CD4-positive, CD25-positive, alpha-beta regulatory T cell (primary cell): ENCODE measurements around the gene LRGUK. TPM values are rescaled to one million over a fixed set of nuclear protein-coding genes. Genes with fewer than 3 reads are reported as not detected.
A peak's percentile ranks its signal among the peaks of the same experiment; 100 is the strongest.

Experiments used
- ATAC-seq, 2 donors: fragments of 150-1000 bp; cut with Tn5 transposase; one replicate each; pipeline ENCODE4 v1.10.0; 2021; ENCODE audit warnings: low read depth in 2 of 2, moderate number of reproducible peaks in 2 of 2, moderate library complexity in 1 of 2
- DNase-seq, 3 donors: peaks; one replicate each; pipeline versions ENCODE4 v3.0.0 to v3.0.0-alpha.2; 2012 to 2022; ENCODE audit warnings: mixed read lengths in 1 of 3
- H3K27ac ChIP-seq: one replicate; pipeline ENCODE4 v1.7.0; 2013; ENCODE audit warnings: mild to moderate bottlenecking, low read length; ENCODE audit not compliant: insufficient read depth, poor library complexity, severe bottlenecking
- H3K27me3 ChIP-seq: one replicate; pipeline ENCODE4 v1.7.0; 2013; ENCODE audit warnings: low read length; ENCODE audit not compliant: control insufficient read depth, insufficient read depth
- H3K36me3 ChIP-seq: one replicate; pipeline ENCODE4 v1.7.0; 2013; ENCODE audit warnings: mild to moderate bottlenecking, low read length, moderate library complexity; ENCODE audit not compliant: control insufficient read depth, insufficient read depth
- H3K4me1 ChIP-seq: 2 replicates; pipeline ENCODE4 v1.7.0; 2013; ENCODE audit warnings: mild to moderate bottlenecking, low read length; ENCODE audit not compliant: insufficient read depth, control insufficient read depth, poor library complexity, severe bottlenecking
- H3K4me3 ChIP-seq: one replicate; pipeline ENCODE4 v1.7.0; 2013; ENCODE audit warnings: low read depth, mild to moderate bottlenecking, low read length, moderate library complexity
- H3K9me3 ChIP-seq, 2 experiments: 1 replicate in 1 of 2; 2 replicates in 1 of 2; pipeline ENCODE4 v1.7.0; 2013; ENCODE audit warnings: low read length in 2 of 2, mild to moderate bottlenecking in 1 of 2, moderate library complexity in 1 of 2; ENCODE audit not compliant: control insufficient read depth in 2 of 2
- H3K27ac Mint-ChIP-seq, 3 donors: one replicate each; pipeline ENCODE4 v1.8.0; 2020 to 2022; ENCODE audit warnings: mild to moderate bottlenecking in 3 of 3, mixed read lengths in 3 of 3, moderate library complexity in 2 of 3
- H3K27me3 Mint-ChIP-seq: one replicate; pipeline ENCODE4 v1.8.0; 2022; ENCODE audit warnings: mild to moderate bottlenecking, mixed read lengths
- H3K36me3 Mint-ChIP-seq: one replicate; pipeline ENCODE4 v1.8.0; 2020; ENCODE audit warnings: mixed read lengths
- H3K4me1 Mint-ChIP-seq, 4 donors: one replicate each; pipeline ENCODE4 v1.8.0; 2020 to 2022; ENCODE audit warnings: mixed read lengths in 4 of 4, mild to moderate bottlenecking in 1 of 4
- H3K4me3 Mint-ChIP-seq, 4 donors: one replicate each; pipeline ENCODE4 v1.8.0; 2020 to 2022; ENCODE audit warnings: mild to moderate bottlenecking in 4 of 4, mixed read lengths in 4 of 4, moderate library complexity in 3 of 4
- H3K9me3 Mint-ChIP-seq, 7 donors: one replicate each; pipeline ENCODE4 v1.8.0; 2020 to 2022; ENCODE audit warnings: mixed read lengths in 7 of 7, mild to moderate bottlenecking in 3 of 7, moderate library complexity in 2 of 7
- polyA plus RNA-seq, 4 donors: library from polyadenylated mRNA; unstranded; fragments of 300-500 nt; fragmentation: Illumina TruSeq; gene quantifications; one replicate each; pipeline ENCODE4 v1.2.3, GENCODE V29; 2021
- total RNA-seq: library from RNA; stranded (reverse); gene quantifications from one replicate; pipeline ENCODE4 v1.2.3, GENCODE V29; 2022

LRGUK gene
- total and polyA plus RNA-seq, 5 donors from 2014 or later: 0.47 TPM; not detected in 4

DNA sequence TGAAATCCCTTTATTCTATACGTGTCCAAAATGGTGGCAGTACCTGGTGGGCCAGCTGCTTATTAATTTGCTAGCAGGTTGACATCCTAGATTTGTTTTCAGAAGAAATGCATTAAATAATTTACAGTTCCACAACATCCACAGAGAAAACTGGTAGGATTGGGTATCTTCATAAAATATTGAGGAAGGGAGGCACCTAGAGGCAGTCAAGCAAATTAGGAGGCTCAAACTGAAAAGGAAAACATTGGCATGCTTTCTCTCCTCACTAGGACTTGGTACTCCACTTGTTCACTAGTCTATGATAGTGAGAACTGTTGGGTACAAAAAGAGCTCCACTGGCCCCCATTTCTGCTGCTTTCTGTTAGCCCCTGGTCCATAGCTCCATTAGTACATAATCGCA is 18.3 kb upstream of the LRGUK start:
- Histone ChIP-seq H3K4me3 (no peak overlapping the region), H3K9me3 (no peaks in the 10 kb centered on the region), H3K4me1 (no peaks in the 10 kb centered on the region), H3K27me3 (no peaks in the 10 kb centered on the region), H3K27ac (no peak overlapping the region), H3K36me3 (no peaks in the 10 kb centered on the region)
- no peaks in the 10 kb centered on the region for H3K4me1 Mint-ChIP-seq
- peaks cover 0 to 4% (median 0%) of the 10 kb centered on the region in 7 donors for H3K9me3 Mint-ChIP-seq
- no peak overlapping the region for H3K4me3 Mint-ChIP-seq
- no peak for ATAC-seq
- DNase-seq: no peak
- no peak overlapping the region for H3K27ac Mint-ChIP-seq
- peaks cover 13% of the 10 kb centered on the region for H3K36me3 Mint-ChIP-seq
- no peaks in the 10 kb centered on the region for H3K27me3 Mint-ChIP-seq

DNA sequence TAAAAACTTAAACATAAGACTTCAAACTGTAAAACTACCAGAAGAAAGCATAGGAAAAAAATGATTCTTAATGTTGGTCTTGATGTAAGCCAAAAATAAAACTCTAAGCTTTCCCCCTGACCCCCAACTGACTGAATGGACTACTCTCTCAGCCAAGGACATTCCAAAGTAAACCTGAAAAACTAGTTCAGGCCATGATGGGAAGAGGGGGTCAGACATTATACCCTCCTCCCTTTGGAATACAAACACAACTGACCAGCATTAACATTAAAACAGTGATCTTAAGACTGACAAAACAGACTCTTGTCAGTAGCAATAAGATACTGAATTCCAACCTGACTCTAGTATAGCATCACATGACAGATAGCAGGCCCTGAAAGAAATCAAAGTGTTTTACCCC is 13.5 kb upstream of the LRGUK start:
- no peak for DNase-seq
- H3K27ac ChIP-seq: no peak overlapping the region

DNA sequence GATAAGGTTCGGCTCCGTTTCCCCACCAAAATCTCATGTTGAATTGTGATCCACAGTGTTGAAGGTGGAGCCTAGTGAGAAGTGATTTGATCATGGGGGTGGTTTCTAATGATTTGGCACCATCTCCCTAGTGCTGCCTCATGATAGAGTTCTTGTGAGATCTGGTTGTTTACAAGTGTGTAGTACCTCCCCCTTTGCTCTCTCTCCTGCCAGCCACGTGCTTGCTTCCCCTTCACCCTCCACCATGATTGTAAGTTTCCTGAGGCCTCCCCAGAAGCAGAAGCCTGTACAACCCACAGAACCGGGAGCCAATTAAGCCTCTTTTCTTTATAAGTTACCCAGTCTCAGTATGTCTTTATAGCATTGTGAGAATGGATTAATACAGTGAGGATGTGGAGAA is 12.1 kb upstream of the LRGUK start:
- DNase-seq (no peak), ATAC-seq (no peak)
- Histone ChIP-seq H3K4me3 (no peak overlapping the region), H3K27me3 (no peaks in the 10 kb centered on the region), H3K4me1 (no peaks in the 10 kb centered on the region), H3K27ac (no peak overlapping the region), H3K9me3 (no peaks in the 10 kb centered on the region), H3K36me3 (no peaks in the 10 kb centered on the region)
- Mint-ChIP-seq H3K4me1 (no peaks in the 10 kb centered on the region), H3K27ac (no peak overlapping the region), H3K36me3 (peaks cover 5% of the 10 kb centered on the region), H3K4me3 (no peak overlapping the region), H3K9me3 (peaks cover 0 to 6% (median 0%) of the 10 kb centered on the region in 7 donors), H3K27me3 (no peaks in the 10 kb centered on the region)

More for the DNA sequence above, 13.5 kb upstream of the LRGUK start:
- H3K9me3 ChIP-seq: no peaks in the 10 kb centered on the region
- no peak for ATAC-seq
- H3K27me3 ChIP-seq: no peaks in the 10 kb centered on the region
- H3K36me3 ChIP-seq: no peaks in the 10 kb centered on the region
- H3K4me1 ChIP-seq: no peaks in the 10 kb centered on the region
- Mint-ChIP-seq H3K27ac (no peak overlapping the region), H3K36me3 (peaks cover 5% of the 10 kb centered on the region), H3K4me1 (no peaks in the 10 kb centered on the region), H3K4me3 (no peak overlapping the region), H3K27me3 (no peaks in the 10 kb centered on the region), H3K9me3 (peaks cover 0 to 6% (median 0%) of the 10 kb centered on the region in 7 donors)
- no peak overlapping the region for H3K4me3 ChIP-seq

DNA sequence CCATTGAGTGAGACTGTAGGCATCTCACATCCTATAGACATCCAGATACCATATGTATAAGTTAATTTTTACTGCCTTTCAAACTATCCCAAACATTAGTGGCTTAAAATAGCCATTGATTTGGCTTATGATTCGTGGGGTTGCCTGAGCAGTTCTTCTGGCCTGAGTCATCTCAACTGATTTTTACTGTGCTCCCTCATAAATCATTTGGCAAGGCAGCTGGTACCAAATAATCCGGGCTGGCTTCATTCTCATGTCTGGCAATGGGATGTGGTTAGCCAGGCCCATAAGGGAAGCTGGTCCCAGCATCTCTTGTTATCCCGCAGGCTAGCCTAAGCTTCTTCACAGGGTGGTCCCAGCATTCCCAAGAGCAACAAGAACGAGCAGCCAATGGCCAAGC is 6.7 kb upstream of the LRGUK start:
- no peak for DNase-seq
- Histone ChIP-seq H3K9me3 (no peaks in the 10 kb centered on the region), H3K4me3 (no peak overlapping the region), H3K27me3 (peaks cover 3% of the 10 kb centered on the region), H3K4me1 (no peaks in the 10 kb centered on the region), H3K36me3 (no peaks in the 10 kb centered on the region), H3K27ac (no peak overlapping the region)
- no peak overlapping the region for H3K27ac Mint-ChIP-seq
- H3K27me3 Mint-ChIP-seq: peaks cover 4% of the 10 kb centered on the region
- H3K9me3 Mint-ChIP-seq: peaks cover 0 to 6% (median 0%) of the 10 kb centered on the region in 7 donors
- no peaks in the 10 kb centered on the region for H3K36me3 Mint-ChIP-seq
- ATAC-seq: no peak
- no peaks in the 10 kb centered on the region for H3K4me1 Mint-ChIP-seq
- no peak overlapping the region for H3K4me3 Mint-ChIP-seq

DNA sequence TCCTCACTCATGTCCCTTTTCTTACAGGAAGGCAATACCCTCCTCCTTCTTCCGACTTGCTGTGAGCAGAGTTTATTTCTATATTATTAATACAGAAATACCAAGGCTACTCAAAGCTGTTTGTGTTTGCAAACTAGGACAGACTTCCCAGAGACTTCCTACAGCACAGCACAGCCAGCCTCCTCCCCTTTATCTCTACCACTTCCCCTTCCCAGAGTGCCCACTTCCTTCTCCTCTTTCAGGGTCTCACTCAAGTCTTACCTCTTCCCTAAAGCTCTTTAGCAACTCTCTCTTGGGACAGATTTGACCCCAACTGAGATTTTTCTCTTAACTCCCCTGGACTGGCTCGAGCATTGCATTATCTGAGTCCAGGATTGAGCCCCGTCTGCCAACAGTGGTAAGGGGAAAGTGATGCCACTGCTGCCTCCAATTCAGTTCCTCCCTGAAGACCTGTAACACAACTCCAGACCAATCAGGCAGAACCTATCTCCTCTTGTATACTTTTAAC is 5.5 kb upstream of the LRGUK start:
- H3K4me3 ChIP-seq: no peak overlapping the region
- H3K36me3 ChIP-seq: no peaks in the 10 kb centered on the region
- H3K27me3 Mint-ChIP-seq: peaks cover 11% of the 10 kb centered on the region
- H3K9me3 ChIP-seq: no peaks in the 10 kb centered on the region
- H3K9me3 Mint-ChIP-seq: peaks cover 0 to 6% (median 0%) of the 10 kb centered on the region in 7 donors
- H3K4me3 Mint-ChIP-seq: no peak overlapping the region
- no peak overlapping the region for H3K27ac Mint-ChIP-seq
- no peak overlapping the region for H3K27ac ChIP-seq
- DNase-seq (no peak), ATAC-seq (no peak)
- no peaks in the 10 kb centered on the region for H3K36me3 Mint-ChIP-seq
- H3K4me1 Mint-ChIP-seq: peaks cover 0 to 4% (median under 1%) of the 10 kb centered on the region in 4 donors
- H3K4me1 ChIP-seq: peaks cover under 1% of the 10 kb centered on the region
- peaks cover 3% of the 10 kb centered on the region for H3K27me3 ChIP-seq

DNA sequence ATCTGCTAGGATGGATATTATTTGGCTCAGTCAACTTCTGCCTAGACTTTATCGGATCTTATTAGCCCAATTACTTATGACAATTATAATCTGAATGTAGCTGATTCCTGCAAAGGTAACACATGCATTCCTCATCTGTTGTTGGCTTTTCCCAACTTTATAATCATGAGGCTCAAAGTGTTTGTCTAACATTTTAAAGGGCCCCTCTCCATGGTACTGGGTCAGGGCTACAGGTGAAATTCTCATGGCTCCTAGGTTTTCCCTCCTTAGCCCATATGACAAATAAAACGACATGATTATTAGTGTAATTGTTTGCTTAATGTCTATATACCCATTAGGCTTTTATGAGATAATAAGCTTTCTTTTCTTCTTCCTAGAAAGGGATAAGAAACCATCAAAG is 4.2 kb upstream of the LRGUK start:
- peaks cover 24% of the 10 kb centered on the region for H3K27me3 Mint-ChIP-seq
- H3K4me1 Mint-ChIP-seq: peaks cover 0 to 17% (median 9%) of the 10 kb centered on the region in 4 donors
- ATAC-seq (no peak), DNase-seq (no peak)
- no peak overlapping the region for H3K4me3 Mint-ChIP-seq
- Histone ChIP-seq H3K27me3 (peaks cover 3% of the 10 kb centered on the region), H3K27ac (no peak overlapping the region), H3K4me3 (no peak overlapping the region), H3K36me3 (no peaks in the 10 kb centered on the region), H3K9me3 (no peaks in the 10 kb centered on the region), H3K4me1 (peaks cover 11% of the 10 kb centered on the region)
- peaks cover 0 to 2% (median 0%) of the 10 kb centered on the region in 7 donors for H3K9me3 Mint-ChIP-seq
- H3K27ac Mint-ChIP-seq: no peak overlapping the region
- no peaks in the 10 kb centered on the region for H3K36me3 Mint-ChIP-seq

DNA sequence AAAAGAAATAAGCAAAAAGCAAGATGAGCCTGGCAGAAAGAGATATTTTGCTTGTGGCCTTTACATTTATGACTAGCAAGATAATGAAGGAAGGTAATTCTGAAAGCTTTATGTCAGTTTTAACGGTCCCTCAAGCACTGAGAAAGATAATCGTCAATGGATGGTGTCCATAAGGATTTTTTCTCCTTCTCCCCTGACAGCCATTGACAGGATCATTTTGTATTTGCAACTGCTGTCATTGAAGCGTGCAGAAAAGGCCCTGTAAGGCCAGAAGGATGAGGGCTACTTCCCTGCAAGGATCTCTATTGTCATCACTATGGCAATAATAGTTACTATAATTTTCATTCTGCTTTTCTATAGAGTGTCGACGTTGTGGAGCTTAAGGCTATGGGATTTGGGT is 994 bp upstream of the LRGUK start:
- no peak for ATAC-seq
- H3K27me3 Mint-ChIP-seq: peaks cover 36% of the 10 kb centered on the region
- H3K27ac Mint-ChIP-seq: no peak overlapping the region

DNA sequence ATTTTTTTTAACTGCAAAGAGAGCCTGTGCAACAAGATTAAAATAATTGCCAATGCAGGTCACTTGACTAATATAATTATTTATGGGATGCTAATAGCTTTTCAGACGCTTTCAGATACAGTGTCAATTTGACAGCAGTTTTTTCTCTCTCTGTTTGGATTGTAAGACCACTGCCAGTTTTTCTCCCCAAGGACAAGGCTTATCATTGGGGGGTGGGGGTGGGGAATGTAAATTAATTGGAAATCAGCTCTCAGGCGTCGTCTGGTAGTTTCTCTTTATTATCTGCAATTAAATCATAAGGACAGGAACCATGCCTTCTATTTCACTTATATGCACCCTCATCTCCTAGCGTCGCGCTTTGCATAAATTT is 559 bp upstream of the LRGUK start:
- ATAC-seq (no peak), DNase-seq (no peak)
- H3K9me3 Mint-ChIP-seq: peaks cover 0 to 2% (median 0%) of the 10 kb centered on the region in 7 donors
- H3K4me1 Mint-ChIP-seq: peaks cover 7 to 21% (median 14%) of the 10 kb centered on the region in 4 donors
- H3K27me3 Mint-ChIP-seq: peaks cover 36% of the 10 kb centered on the region
- Histone ChIP-seq H3K4me3 (peak overlapping the region; percentile 83), H3K4me1 (peaks cover 11% of the 10 kb centered on the region), H3K27me3 (peaks cover 8% of the 10 kb centered on the region), H3K27ac (no peak overlapping the region), H3K9me3 (no peaks in the 10 kb centered on the region), H3K36me3 (no peaks in the 10 kb centered on the region)
- H3K36me3 Mint-ChIP-seq: no peaks in the 10 kb centered on the region
- H3K4me3 Mint-ChIP-seq: peak overlapping the region; percentile 79 to 94 (median 92)
- peak overlapping the region in 2 of 3 donors; percentile 25 to 32 for H3K27ac Mint-ChIP-seq

More for the DNA sequence above, 994 bp upstream of the LRGUK start:
- DNase-seq: no peak
- Histone ChIP-seq H3K27ac (no peak overlapping the region), H3K4me1 (peaks cover 11% of the 10 kb centered on the region), H3K27me3 (peaks cover 8% of the 10 kb centered on the region), H3K36me3 (no peaks in the 10 kb centered on the region), H3K9me3 (no peaks in the 10 kb centered on the region), H3K4me3 (no peak overlapping the region)
- Mint-ChIP-seq H3K36me3 (no peaks in the 10 kb centered on the region), H3K4me3 (peak overlapping the region in 3 of 4 donors; percentile 79 to 94 (median 90)), H3K9me3 (peaks cover 0 to 1% (median 0%) of the 10 kb centered on the region in 7 donors), H3K4me1 (peaks cover 7 to 21% (median 14%) of the 10 kb centered on the region in 4 donors)
